CD14-positive monocyte (primary cell): ENCODE data around the gene DVL3. TPM values are rescaled to one million over a fixed set of nuclear protein-coding genes. Genes with fewer than 3 reads are reported as not detected.

Experiments
- DNase-seq, 3 donors: peaks; one replicate each; pipeline ENCODE4 v3.0.0-alpha.2; 2011 to 2022
- H2AFZ ChIP-seq: 2 replicates; pipeline ENCODE4 v1.6.0; 2012; ENCODE audit warnings: mild to moderate bottlenecking, low read depth, low read length, inconsistent platforms; ENCODE audit not compliant: insufficient read depth, poor library complexity, severe bottlenecking
- H3K27ac ChIP-seq, 2 donors: 1 replicate in 1 of 2; 2 replicates in 1 of 2; pipeline ENCODE4 v1.5.1; 2012 to 2013; ENCODE audit warnings: low read length in 2 of 2, control low read depth in 1 of 2, inconsistent platforms in 1 of 2, low read depth in 1 of 2, mild to moderate bottlenecking in 1 of 2
- H3K27me3 ChIP-seq, 2 donors: one replicate each; pipeline versions ENCODE4 v1.6.0 to v1.6.1; 2011 to 2013; ENCODE audit warnings: low read length in 2 of 2; ENCODE audit not compliant: control insufficient read depth in 2 of 2, insufficient read depth in 2 of 2
- H3K36me3 ChIP-seq, 2 donors: replicated peaks in 1 of 2; 1 replicate in 1 of 2; 2 replicates in 1 of 2; pipeline versions ENCODE4 v1.5.1 to v1.6.1; 2012 to 2013; ENCODE audit warnings: low read length in 2 of 2, control low read depth in 1 of 2, inconsistent platforms in 1 of 2, mild to moderate bottlenecking in 1 of 2; ENCODE audit not compliant: insufficient read depth in 2 of 2, control insufficient read depth in 1 of 2
- H3K4me1 ChIP-seq, 2 donors: 1 replicate in 1 of 2; 2 replicates in 1 of 2; pipeline versions ENCODE4 v1.5.1 to v1.6.1; 2012 to 2013; ENCODE audit warnings: low read length in 2 of 2, control low read depth in 1 of 2, inconsistent platforms in 1 of 2, mild to moderate bottlenecking in 1 of 2, moderate library complexity in 1 of 2; ENCODE audit not compliant: insufficient read depth in 2 of 2, control insufficient read depth in 1 of 2
- H3K4me2 ChIP-seq: replicated peaks from 2 replicates; pipeline ENCODE3; 2012; ENCODE audit warnings: low read length, moderate library complexity, mild to moderate bottlenecking; ENCODE audit not compliant: poor library complexity, severe bottlenecking; ENCODE audit errors: extremely low read depth
- H3K4me3 ChIP-seq, 3 experiments: fragments of 200-600 bp in 1 of 3; sonication (generic) in 1 of 3; replicated peaks in 1 of 3; 1 replicate in 2 of 3; 2 replicates in 1 of 3; pipeline ENCODE4 v1.5.1; 2011 to 2013; ENCODE audit warnings: low read length in 3 of 3, mild to moderate bottlenecking in 3 of 3, control low read depth in 2 of 3, low read depth in 2 of 3, inconsistent platforms in 1 of 3, moderate library complexity in 1 of 3
- H3K79me2 ChIP-seq: 2 replicates; pipeline ENCODE4 v1.6.0; 2012; ENCODE audit warnings: mild to moderate bottlenecking, control low read depth, inconsistent platforms, low read length, moderate library complexity; ENCODE audit not compliant: insufficient read depth
- H3K9ac ChIP-seq: 2 replicates; pipeline ENCODE4 v1.6.0; 2017; ENCODE audit warnings: low read length, mild to moderate bottlenecking; ENCODE audit not compliant: insufficient read depth, poor library complexity, severe bottlenecking
- H3K9me3 ChIP-seq, 2 donors: replicated peaks in 1 of 2; 1 replicate in 1 of 2; 2 replicates in 1 of 2; pipeline versions ENCODE4 v1.5.1 to v1.6.1; 2012 to 2013; ENCODE audit warnings: low read length in 2 of 2, control low read depth in 1 of 2; ENCODE audit not compliant: control insufficient read depth in 1 of 2, insufficient read depth in 1 of 2
- H4K20me1 ChIP-seq: 2 replicates; pipeline ENCODE4 v1.6.0; 2012; ENCODE audit warnings: mild to moderate bottlenecking, low read length, control low read depth, moderate library complexity; ENCODE audit not compliant: insufficient read depth
- H3K27ac Mint-ChIP-seq, 7 donors: one replicate each; pipeline ENCODE4 v1.8.0; 2020; ENCODE audit warnings: mild to moderate bottlenecking in 7 of 7, mixed read lengths in 7 of 7, moderate library complexity in 6 of 7, inconsistent platforms in 2 of 7
- H3K27me3 Mint-ChIP-seq, 3 donors: one replicate each; pipeline ENCODE4 v1.8.0; 2021 to 2022; ENCODE audit warnings: low read depth in 3 of 3, mild to moderate bottlenecking in 3 of 3, mixed read lengths in 3 of 3, moderate library complexity in 3 of 3, inconsistent platforms in 1 of 3
- H3K36me3 Mint-ChIP-seq, 2 donors: one replicate each; pipeline ENCODE4 v1.8.0; 2020; ENCODE audit warnings: mixed read lengths in 2 of 2, inconsistent platforms in 1 of 2, mild to moderate bottlenecking in 1 of 2
- H3K4me1 Mint-ChIP-seq: one replicate; pipeline ENCODE4 v1.8.0; 2020; ENCODE audit warnings: mild to moderate bottlenecking, mixed read lengths
- H3K4me3 Mint-ChIP-seq, 2 donors: one replicate each; pipeline ENCODE4 v1.8.0; 2020; ENCODE audit warnings: mild to moderate bottlenecking in 2 of 2, mixed read lengths in 2 of 2, moderate library complexity in 1 of 2
- H3K9me3 Mint-ChIP-seq, 7 donors: one replicate each; pipeline ENCODE4 v1.8.0; 2020 to 2022; ENCODE audit warnings: mixed read lengths in 7 of 7, mild to moderate bottlenecking in 6 of 7, moderate library complexity in 6 of 7, inconsistent platforms in 2 of 7
- WGBS: methylation state at CpG from one replicate; pipeline ENCODE4 v1.1.5; 2013; ENCODE audit warnings: missing lambda C conversion rate; ENCODE audit not compliant: insufficient coverage; 5-methylcytosine and 5-hydroxymethylcytosine counted together
- intact Hi-C, 2 donors: fragments of 100-400 bp; cut with micrococcal nuclease; formaldehyde crosslinking; loops; one replicate each; pipeline versions ENCODE4 v1.15.0 to v1.15.1; 2023
- polyA plus RNA-seq, 3 donors: library from polyadenylated mRNA; depleted of rRNA in 1 of 3; unstranded in 2 of 3; stranded (reverse) in 1 of 3; fragments of 300-500 nt in 2 of 3; fragments of >200 nt in 1 of 3; fragmentation: Illumina TruSeq in 2 of 3; gene quantifications; 1 replicate in 2 of 3; 2 replicates in 1 of 3; pipeline ENCODE4 v1.2.3, GENCODE V29; 2012 to 2021
- TF ChIP-seq, protein P1 (sequence below): fragments of 200-600 bp; IDR thresholded peaks from one replicate; pipeline ENCODE4 v1.8.0; 2022; ENCODE audit warnings: antibody characterized with exemption, mild to moderate bottlenecking

DVL3 gene
- polyA plus RNA-seq, 3 donors = 4.5 to 42.1 (median 9.4) TPM

DNA sequence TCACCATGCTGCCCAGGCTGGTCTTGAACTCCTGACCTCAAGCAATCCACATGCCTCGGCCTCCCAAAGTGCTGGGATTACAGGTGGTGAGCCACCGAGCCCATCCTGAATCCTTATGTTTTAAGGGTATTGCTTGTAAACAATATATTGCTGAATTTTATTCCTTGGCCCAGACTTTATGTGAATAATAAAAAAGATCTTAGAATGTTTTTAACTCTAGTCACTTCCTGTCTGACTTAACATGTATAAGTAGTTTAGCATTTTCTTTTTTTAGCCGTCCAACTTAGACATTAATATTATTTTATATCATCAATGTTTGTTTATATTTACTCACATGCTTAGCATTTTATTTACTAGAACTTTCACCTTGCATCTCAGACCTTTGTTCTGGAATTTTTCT is 29.2 kb upstream of the DVL3 start:
- Histone ChIP-seq H3K4me2 (no peak overlapping the region), H2AFZ (no peak overlapping the region), H4K20me1 (no peaks in the 10 kb centered on the region), H3K4me3 (no peak overlapping the region), H3K9ac (no peak overlapping the region), H3K79me2 (no peaks in the 10 kb centered on the region), H3K27ac (no peak overlapping the region), H3K36me3 (no peaks in the 10 kb centered on the region), H3K4me1 (no peaks in the 10 kb centered on the region), H3K9me3 (no peaks in the 10 kb centered on the region), H3K27me3 (no peaks in the 10 kb centered on the region)
- intact Hi-C loops = no loop called here
- no peak for DNase-seq
- peaks cover 0 to 5% (median 0%) of the 10 kb centered on the region in 7 donors for H3K9me3 Mint-ChIP-seq
- TF ChIP-seq, protein P1, sequence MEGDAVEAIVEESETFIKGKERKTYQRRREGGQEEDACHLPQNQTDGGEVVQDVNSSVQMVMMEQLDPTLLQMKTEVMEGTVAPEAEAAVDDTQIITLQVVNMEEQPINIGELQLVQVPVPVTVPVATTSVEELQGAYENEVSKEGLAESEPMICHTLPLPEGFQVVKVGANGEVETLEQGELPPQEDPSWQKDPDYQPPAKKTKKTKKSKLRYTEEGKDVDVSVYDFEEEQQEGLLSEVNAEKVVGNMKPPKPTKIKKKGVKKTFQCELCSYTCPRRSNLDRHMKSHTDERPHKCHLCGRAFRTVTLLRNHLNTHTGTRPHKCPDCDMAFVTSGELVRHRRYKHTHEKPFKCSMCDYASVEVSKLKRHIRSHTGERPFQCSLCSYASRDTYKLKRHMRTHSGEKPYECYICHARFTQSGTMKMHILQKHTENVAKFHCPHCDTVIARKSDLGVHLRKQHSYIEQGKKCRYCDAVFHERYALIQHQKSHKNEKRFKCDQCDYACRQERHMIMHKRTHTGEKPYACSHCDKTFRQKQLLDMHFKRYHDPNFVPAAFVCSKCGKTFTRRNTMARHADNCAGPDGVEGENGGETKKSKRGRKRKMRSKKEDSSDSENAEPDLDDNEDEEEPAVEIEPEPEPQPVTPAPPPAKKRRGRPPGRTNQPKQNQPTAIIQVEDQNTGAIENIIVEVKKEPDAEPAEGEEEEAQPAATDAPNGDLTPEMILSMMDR = no peak
- no peak overlapping the region for H3K4me3 Mint-ChIP-seq
- peaks cover 4% of the 10 kb centered on the region for H3K4me1 Mint-ChIP-seq
- no peaks in the 10 kb centered on the region for H3K36me3 Mint-ChIP-seq
- no CpG with 5 or more reads among the region's 3 CpGs for WGBS
- no peak overlapping the region for H3K27ac Mint-ChIP-seq
- peaks cover 2 to 8% (median 5%) of the 10 kb centered on the region in 3 donors for H3K27me3 Mint-ChIP-seq

DNA sequence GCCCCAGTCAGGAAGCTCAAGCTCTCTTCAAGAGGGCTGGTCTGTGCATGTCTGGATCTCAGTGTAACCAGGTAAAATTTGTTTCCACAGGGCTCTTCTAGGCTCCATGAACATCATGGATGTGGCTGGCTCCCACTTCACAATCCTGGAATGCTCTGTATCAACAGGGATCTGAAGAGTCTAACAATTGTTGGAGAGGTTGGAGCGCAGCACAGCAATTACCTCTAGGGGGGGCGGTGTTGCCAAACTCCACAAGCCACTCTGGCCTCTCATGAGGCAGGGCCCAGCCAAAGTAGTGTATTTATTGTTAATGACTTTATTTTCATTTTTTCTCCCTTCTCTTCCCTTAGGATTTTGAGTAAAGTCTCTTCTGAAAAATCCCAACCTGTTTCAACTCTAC is 26.2 kb upstream of the DVL3 start:
- intact Hi-C loops = no loop called here
- H3K27ac Mint-ChIP-seq = no peak overlapping the region
- peaks cover 0 to 2% (median 0%) of the 10 kb centered on the region in 7 donors for H3K9me3 Mint-ChIP-seq
- Histone ChIP-seq H3K4me1 (peaks cover 6% of the 10 kb centered on the region in 2 donors), H3K9ac (no peak overlapping the region), H2AFZ (no peak overlapping the region), H3K36me3 (no peaks in the 10 kb centered on the region), H3K4me3 (no peak overlapping the region), H3K9me3 (no peaks in the 10 kb centered on the region), H3K27me3 (no peaks in the 10 kb centered on the region), H3K79me2 (no peaks in the 10 kb centered on the region), H3K27ac (no peak overlapping the region), H4K20me1 (no peaks in the 10 kb centered on the region), H3K4me2 (no peak overlapping the region)
- H3K36me3 Mint-ChIP-seq = no peaks in the 10 kb centered on the region
- TF ChIP-seq, protein P1 = peak; percentile 12
- H3K27me3 Mint-ChIP-seq = peaks cover 0 to 6% (median 0%) of the 10 kb centered on the region in 3 donors
- no peak for DNase-seq
- H3K4me1 Mint-ChIP-seq = peaks cover 5% of the 10 kb centered on the region
- H3K4me3 Mint-ChIP-seq = no peak overlapping the region
- WGBS = no CpG with 5 or more reads among the region's 2 CpGs
